HTR-8/SVneo (cell line): ENCODE data around the gene BANP.

Experiments
- DNase-seq: peaks from one replicate; pipeline ENCODE4 v3.0.0; 2011; ENCODE audit warnings: low spot score, mixed read lengths; ENCODE audit not compliant: insufficient read length
- FAIRE-seq: peaks from 2 replicates; lab custom pipeline; 2011; peaks lifted over from hg19 to GRCh38; lab: Jason Lieb, UNC

Gene BANP

DNA sequence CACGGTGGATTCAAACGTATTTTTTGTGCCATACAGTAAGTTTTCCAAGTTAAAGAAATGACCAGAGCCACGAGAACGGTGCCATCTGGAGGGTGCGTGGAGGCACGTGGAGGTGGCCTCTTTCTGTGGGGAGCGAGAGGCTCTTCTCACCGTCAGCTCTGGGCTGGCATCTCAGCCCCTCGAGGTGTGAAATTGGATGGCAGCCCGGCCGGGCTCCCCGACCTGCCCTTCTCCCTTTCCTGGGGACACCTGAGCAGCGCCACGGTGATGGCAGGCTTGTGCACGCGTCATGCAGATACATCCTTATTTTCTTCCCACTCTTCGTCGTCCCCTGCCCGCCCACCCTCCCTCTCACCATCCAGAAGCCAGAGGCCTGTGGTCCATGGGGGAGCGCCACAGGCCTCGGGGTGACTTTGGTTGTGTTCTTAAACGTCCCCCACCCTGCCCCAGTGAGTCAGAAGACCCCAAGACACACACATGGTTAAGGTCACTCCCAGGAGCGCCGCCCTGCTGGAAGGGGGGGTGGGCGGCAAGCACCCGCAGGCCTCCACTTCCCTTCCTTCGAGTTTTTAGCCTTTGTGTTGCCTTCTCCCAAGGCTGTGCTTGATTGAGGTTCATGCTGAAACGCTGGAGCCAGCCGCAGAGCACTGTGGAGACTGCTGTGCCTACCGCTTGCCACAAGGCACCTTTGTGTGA lies 109.4 kb downstream of the BANP start:
- DNase-seq (no peak), FAIRE-seq (no peak)

DNA sequence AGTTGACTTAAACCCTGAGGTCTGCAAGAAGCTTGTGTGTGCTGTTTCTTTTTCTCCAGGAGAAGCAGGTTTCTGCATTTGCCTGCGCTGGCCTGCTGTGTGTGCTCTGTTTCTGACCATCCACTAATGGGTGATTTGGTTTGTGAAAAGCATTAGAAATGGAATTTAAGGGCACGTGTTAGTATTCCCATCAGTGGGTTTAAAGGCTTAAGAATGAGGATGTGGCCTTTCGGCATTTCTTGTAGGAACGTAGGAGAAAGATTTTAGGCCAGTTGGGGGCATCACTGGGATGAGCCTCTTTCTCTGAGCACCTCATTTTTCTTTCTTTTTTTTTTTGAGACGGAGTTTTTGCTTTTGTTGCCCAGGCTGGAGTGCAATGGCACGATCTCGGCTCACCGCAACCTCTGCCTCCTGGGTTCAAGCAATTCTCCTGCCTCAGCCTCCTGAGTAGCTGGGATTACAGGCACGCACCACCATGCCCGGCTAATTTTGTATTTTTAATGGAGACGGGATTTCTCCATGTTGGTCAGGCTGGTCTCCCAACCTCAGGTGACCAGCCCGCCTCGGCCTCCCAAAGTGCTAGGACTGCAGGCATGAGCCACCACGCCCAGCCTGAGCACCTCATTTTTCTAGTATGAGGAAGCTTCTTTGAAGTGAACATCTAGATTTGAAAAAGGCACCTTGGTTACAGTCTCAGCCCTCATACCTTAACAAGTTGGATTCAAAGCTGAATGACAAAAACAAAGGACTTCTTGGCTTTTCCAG lies 110.3 kb downstream of the BANP start:
- FAIRE-seq (no peak), DNase-seq (no peak)

DNA sequence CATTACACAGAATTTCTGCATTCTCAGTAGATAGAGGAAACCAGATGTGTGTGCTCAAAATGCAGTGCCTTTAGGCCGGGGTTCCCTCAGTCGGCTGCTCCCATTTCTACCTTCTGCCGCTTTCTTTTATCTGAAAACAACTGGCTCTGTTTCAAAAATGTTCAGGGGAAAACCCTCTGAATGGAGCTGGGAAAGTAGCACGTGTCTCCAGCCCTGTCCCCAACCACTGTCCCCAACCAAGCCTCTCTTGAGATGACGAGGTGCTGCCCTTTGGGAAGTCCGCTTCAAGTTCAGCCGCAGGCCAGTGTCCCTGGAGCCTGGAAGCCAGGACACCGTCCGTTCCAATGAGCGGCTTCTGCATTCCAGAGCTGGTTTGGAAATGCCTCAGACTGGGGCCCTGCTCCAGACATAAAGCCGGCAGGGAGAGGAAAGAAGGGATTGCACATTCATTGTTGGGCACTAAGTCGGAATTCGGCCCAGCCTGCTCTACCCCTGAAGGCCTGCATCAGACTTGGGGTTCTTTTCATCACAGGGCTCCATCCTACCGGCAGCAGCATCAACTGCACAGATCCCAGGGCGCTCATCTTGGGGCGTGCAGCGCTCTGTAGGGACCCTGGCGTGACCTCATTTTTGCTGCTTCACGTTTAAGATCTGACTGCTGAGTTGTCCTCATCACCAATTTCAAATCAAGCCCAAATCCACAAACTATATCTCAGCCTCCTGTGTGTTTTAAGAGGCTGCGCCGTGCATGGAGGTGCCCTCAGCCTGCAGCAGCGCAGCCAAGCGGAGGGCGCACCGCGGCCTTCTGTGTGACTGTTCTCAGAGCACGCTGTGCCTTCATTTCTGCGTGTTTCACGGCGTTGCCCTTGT lies 111.3 kb downstream of the BANP start:
- FAIRE-seq = no peak
- DNase-seq = peak; percentile 40

DNA sequence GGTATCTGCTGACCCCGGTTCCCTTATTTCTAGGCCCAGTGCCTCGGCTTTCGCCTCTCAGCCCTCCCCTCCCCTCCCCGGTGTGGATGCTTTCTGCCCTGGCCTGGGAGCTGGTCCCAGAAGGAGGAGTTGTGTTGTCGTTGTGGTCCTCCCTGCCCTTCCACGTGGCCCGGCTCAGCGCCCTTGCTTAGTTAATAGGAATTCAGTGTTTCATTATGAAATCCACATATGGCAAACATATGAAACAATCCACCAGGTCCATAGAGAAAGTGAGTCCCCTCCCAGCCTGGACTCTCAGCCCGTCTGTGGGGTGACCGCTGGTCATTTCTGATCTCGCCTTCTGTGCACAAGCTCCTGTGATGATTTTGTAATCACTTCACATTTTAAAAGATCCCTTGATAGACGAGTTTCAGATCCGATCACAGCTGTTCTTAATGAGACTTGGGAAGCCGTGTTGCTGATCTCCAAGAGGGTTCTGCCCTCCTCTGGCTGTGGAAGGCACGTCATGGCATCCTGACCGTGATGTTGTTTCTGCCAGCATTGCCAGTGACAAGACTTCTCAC lies 112.1 kb downstream of the BANP start:
- DNase-seq = no peak
- FAIRE-seq = peak; percentile 60

DNA sequence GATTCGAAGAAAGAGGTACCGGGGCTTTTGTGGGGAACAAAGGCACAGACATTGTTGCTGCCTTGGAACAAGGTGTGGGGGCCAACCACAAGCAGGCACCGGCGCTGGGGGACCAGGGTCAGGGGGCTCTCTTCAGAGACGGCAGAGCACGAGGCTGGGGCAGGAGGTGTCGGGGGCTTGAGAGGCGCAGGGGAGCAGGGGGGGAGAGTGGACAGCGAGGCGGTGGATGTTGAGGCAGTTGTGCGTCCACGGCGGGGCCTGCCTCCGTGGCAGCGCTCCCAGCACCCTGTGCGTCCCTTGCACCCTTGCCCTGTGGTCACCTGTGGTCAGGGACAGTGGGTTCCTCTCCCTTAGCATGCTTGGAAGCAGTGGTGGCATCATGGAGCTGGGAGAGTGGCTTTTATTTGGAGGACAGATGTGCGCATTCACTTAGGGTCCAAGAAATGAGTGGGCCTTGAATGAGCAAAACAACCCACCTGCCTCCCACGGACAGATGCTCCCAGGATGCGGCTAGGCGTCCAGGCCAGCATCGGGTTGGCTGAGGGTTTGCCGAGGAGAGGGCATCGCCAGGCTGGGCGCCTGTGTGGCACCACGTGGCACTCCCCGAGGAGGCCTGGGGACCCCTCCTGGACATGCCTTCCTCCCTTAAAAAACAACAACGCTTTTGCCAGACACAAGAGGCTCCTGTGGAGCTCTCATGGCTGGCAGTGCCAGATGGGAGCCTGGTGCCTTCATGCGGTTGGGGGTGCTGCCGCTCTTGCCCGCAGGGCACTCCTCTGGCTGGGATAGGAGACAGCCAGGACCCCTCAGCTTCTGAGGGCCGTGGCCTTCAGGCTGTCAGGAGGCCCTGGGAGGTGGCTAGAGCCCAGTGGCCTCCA lies 113.0 kb downstream of the BANP start:
- DNase-seq = no peak
- peak; percentile 26 for FAIRE-seq

DNA sequence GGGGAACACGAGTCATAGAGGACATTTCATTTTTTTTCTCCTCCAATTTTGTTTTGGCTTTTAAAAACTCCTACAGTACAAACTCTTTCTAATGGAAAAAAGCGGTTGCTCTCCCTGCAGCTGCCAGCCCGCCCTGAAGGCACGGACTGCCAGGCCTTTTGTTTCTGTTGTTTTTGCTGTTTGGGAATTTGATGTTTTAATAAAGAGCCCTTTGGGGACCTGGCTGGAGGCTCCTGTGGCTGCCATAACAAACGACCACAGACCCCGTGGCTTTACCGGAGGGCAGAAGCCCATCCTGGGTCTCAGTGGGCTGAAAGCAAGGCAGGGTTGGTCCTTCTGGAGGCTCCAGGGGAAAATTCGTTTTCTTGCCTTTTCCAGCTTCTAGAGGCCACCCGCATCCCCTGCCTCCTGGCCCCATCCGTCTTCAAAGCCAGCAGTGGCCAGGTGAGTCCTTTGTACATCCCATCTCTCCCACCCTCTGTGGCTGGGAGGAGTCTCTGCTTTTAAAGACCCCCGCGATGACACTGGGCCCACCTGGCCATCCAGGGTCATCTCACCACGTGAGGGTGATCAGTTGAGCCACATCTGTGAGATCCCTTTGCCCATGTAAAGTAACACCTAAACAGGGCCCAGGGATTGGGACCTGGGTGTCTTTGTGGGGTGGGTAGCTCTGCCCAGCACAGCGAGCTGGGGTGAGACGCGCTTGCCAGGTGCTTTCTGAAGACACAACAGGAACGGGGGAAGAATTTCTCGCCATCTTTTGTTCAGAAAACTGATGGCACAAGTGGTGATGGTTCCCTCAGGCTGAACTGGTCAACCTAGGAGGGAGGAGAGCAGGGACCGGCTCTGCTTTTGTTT lies 113.9 kb downstream of the BANP start:
- DNase-seq (no peak), FAIRE-seq (no peak)

DNA sequence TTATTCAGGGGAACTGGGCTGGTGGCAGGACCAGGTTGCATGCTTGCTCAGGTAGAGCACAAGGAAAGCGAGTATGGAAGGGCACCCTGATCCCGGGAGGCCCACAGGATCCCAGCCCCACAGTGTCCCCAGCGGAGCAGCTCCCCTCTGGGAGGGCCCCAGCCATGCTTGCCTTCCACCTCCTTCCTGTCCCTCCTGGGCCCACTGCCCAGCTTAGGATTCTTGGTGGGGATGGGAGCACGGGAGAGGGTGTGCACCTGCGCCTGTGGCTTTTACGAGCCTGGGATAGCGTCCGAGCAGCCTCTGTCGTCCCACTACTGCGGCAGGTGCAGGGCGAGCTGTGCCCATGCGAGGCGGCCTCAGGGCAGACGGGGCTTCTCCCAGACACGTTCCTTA lies 114.5 kb downstream of the BANP start:
- no peak for DNase-seq
- FAIRE-seq = no peak

DNA sequence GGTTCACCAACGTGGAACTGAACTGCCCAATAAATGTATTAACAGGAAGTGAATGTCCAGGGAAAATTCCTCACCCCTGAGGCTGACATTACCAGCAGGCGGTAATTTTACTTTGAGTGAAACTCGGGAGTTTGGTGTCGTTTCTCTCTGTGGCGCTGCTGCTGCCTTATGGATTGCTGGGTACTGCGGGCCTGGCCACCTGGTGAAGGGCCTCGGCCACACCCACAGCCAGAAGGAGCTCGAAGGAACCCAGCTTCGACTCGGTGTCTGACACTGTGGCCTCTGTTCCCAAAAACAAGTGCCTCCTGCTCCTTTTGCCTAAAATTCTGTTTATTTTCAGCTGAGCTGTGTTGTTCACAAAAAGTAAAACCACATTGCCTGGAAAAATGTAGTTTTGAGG lies 115.0 kb downstream of the BANP start:
- DNase-seq (no peak), FAIRE-seq (no peak)

DNA sequence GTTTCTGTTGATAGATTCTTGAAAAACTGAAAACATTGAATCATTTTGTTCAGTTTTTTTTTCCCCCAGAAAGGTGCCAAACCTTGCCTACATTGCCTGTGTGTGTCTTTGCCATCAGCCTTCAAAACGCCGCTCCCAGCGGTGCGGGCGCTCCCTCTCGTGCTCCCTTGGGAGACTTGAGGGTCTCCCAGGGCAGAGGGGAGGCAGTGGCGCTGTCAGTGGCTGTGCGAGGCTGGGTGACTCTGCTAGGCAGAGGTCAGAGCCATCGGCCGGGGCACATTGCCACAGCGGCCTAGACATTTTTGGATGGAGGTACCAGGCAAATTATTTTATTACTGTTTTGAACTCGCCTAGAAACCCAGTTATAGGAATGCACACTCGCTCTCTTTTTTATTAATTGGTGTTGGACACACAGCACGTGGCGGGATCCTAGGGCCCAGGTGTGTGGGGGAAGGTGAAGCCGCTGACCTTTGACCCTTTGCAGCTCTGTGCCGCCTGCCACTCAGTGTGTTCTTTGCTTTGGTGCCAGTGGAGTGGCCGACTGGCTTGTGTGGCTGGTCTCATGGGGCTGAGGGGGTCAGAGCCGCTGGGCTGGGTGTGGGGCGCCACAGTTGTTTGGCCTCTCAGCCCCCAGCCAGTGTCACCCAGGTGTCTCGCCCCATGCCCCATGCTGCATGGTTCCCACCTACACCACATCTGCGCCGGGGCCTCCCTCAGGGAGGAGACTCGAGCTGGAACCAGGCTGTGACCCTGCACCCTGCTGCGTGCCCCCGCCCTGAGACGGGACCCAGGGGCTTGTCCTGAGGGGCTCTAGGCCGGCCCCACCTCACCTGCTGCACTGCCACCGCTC lies 115.7 kb downstream of the BANP start:
- FAIRE-seq = no peak

DNA sequence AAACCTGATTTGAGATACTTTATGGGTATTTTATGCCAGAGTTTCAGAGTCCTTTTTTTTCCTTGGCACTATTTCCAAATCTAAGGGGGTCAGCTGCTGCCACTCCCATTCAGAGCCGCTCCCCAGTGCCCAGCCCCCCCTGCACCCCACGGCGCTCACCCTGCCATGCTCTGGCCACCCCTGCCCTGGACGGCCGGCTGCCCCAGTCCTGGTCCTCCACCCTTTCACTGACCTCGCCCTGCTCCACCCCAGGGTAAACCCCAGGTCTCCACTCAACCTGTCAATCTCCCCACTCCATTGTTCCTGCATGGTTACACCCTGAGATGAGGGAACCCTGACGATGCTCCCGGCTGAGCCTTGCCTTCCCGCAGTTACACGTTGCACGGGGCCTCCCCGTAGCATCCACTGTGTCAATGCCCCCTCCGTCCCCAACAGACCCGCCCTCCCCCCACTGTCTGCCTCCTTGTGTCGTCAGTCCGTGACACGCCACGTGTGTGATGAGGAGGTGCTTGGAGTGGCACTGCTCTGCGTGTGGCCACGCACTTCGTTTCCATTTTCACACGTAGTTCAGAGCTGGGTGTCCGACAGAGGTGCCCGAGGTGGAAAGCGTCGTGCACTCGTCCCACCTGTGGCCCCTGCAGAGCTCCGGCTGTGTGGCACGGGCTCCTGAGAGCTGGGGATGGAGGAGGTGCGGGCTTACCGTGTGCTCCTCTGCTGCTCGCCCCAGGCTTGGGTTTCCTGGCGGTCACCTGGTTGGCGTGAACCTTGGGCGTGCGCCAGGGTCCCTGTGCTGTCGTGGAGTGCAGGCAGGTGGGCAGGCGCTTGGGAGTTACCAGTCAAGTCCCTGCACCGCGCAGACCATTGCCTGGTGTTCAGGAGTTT lies 116.5 kb downstream of the BANP start:
- DNase-seq = no peak
- no peak for FAIRE-seq

More for the DNA sequence above, 115.7 kb downstream of the BANP start:
- DNase-seq = no peak

DNA sequence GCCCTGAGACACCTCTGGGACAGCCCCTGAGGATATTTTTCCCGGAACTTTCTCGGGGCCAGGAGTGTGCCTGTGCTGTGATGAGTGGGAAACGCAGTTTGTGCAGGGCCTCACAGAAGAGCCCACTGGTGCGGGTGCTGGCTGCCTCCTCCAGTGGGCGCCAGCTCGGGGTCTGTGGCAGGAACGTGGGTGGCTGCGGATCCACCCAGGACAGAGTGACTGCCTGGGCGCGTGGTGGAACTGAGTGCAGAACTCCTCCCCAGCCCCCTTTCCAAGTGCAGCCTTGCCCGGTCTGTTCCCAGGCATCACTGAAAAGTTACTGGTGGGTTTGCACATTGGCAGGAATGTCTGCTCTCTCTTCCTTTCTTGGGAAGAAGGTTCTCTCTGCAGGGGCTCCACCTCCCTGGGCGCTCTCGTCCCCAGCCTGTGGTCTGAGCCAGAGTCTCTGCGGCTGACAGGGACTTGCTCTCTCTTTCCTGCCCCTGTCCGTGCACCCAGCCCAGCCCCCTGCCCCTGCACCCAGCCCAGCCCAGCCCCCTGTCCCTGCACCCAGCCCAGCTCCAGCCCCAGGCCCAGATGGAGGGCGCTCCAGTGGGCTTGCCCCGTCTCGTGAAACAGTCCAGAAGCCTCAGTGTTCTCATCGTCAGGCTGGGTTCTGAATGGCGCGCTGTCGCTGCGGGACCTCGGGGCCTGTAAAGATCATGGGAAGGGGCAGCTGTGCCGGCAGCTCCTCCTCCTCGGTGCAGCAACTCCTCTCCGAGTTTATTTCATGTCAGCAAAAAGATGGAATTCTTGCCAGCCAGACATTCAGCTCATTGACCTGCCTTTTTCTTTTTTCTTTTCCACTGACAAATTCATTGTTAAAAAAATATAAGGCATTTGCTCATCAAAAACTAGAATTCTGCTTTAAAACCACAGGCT lies 117.5 kb downstream of the BANP start:
- no peak for DNase-seq
- FAIRE-seq = no peak

DNA sequence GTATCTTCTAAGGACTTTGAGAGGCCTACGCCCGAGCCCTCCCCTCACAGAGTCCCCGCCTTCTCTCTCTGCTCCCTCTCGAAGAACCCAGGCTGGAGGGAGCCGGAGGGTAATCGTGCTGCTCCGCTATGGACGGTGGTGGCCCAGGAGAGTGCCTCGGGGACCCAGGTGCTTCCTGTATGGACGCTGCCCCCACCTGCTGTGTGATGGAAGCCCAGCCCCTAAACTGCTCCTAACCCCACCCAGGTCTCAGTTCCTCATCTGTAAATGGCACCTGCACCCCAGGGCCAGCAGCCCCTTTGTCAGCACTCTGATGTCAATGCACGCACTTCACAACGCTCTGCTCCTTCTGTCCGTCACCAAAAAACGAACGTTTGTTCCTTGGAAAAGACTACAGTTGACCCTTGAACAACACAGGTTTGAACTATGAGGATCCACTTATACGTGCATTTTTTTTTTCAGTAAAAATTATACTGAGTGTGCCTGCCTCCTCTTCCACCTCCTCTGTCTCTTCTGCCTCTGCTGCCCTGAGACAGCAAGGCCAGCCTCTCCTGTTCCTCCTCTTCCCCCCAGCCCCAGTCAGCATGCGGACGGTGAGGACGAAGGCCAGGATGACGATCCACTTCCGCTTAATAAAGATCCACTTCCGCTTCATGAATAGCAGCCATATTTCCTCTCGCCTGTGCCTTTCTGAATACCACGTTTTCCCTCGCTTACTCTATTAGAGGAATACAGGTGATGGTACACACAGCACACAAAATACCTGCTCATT lies 118.3 kb downstream of the BANP start:
- no peak for FAIRE-seq

DNA sequence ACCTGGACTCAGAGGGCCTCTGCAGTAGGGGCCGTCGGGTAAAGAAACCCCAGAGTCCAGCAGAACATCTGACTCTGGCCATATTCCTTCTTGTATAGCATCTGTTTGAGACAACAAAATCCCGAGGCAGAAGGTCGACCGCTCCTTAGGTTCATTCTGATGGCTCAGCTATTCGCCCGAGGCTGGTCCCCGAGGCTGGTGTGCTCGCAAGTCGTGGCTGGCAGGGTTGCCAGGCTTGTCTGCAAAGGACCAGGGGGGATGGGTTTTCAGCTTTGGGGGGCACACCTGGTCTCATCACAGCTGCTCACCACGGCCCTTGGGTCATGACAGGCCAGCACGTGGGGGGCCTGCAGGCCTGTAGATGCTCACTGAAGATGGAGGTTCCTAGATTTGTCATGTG lies 119.1 kb downstream of the BANP start:
- FAIRE-seq (no peak), DNase-seq (no peak)

More for the DNA sequence above, 118.3 kb downstream of the BANP start:
- no peak for DNase-seq

DNA sequence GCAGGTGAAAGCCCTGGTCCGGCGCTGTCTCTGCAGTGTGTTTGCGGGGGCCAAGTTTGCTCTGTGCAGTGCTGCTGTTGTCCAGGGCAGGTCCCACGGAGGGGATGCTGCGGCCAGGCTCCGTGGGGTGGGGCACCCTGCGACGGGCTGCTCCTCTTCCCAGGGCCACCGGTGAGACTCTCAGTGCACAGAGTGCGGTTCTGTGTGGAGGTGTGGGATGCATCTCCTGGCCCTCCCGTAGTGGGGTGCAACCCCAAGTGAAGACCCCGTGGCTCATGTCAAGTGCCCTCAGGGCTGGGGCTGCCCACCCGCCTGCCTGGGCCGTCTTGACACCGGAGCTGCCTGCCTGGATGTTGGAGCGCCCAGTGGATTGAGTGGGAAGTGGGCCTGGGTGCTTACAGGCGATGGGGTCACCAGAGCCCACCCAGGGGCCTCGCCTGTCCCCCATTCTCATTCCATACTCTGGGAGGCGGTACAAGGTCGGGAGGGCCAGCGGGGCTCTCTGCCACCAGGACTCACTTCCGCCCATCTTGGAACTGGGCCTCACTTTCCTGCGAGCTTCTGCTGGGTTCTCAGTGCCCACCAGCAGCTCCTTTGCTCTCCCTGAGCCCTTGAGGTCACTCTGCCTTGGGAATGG lies 119.9 kb downstream of the BANP start:
- no peak for FAIRE-seq
- no peak for DNase-seq

DNA sequence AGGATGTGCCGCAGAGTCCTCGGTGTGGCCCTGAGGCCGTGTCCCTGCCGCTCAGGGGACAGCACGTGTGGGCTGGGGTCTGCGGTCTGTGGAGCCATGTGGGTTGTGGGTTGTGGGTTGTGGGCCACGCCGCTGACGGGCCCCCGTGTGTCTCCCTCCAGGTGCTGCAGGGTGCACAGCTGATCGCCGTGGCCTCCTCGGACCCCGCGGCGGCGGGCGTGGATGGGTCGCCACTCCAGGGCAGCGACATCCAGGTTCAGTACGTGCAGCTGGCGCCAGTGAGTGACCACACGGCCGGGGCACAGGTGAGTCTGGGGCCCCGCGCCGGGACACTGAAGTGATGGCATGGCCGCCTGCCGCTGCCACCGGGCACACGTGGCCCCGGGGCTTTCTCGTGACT lies 120.7 kb downstream of the BANP start:
- DNase-seq (no peak), FAIRE-seq (no peak)
